GM19239 (cell line): Measurements from ENCODE around the gene WDHD1.
"Not testable (repeated sequence)": the region's sequence is repeated elsewhere in the genome, so short reads cannot be mapped to it uniquely, and the experiment has no call there.

Source experiments
- DNase-seq: peaks from one replicate; pipeline ENCODE4 v3.0.0; 2011; ENCODE audit warnings: low spot score; ENCODE audit not compliant: insufficient read length
- FAIRE-seq: peaks from 2 replicates; lab custom pipeline; 2011; peaks lifted over from hg19 to GRCh38; lab: Jason Lieb, UNC

Gene WDHD1

GRCh38 chr14:54919330-54919729 lies 107.6 kb downstream of the WDHD1 start:
- FAIRE-seq: no peak

GRCh38 chr14:54918427-54918826 lies 108.5 kb downstream of the WDHD1 start:
- no peak for DNase-seq
- no peak for FAIRE-seq

More at GRCh38 chr14:54919330-54919729, 107.6 kb downstream of the WDHD1 start:
- no peak for DNase-seq

- DNase-seq: no peak
- no peak for FAIRE-seq
Observed at GRCh38 chr14:54916101-54916500, 110.8 kb downstream of the WDHD1 start.

- FAIRE-seq (no peak), DNase-seq (no peak)
Observed at GRCh38 chr14:54909817-54910558, 116.9 kb downstream of the WDHD1 start.

GRCh38 chr14:54908973-54909372 lies 117.9 kb downstream of the WDHD1 start:
- DNase-seq, FAIRE-seq: not testable (repeated sequence)

- DNase-seq (no peak), FAIRE-seq (peak; percentile 90)
Observed at GRCh38 chr14:54908190-54908589, 118.7 kb downstream of the WDHD1 start.

GRCh38 chr14:54906075-54906474 lies 120.8 kb downstream of the WDHD1 start:
- FAIRE-seq: no peak
- DNase-seq: no peak

GRCh38 chr14:54902521-54903420 lies 124.1 kb downstream of the WDHD1 start, which contains the start of gene GCH1:
GCH1 (minus strand) TSS chr14:54902826; CDS start chr14:54902663, 163 bp downstream.
- no peak for DNase-seq
- FAIRE-seq: peak; percentile 82

- FAIRE-seq: peak; percentile 82
Observed at GRCh38 chr14:54902143-54902520, 124.8 kb downstream of the WDHD1 start.

GRCh38 chr14:54901380-54902142 lies 125.3 kb downstream of the WDHD1 start:
- FAIRE-seq (peak; percentile 40), DNase-seq (no peak)

More at GRCh38 chr14:54902143-54902520, 124.8 kb downstream of the WDHD1 start:
- no peak for DNase-seq

GRCh38 chr14:54899573-54899972 lies 127.3 kb downstream of the WDHD1 start:
- FAIRE-seq (no peak), DNase-seq (no peak)

GRCh38 chr14:54897809-54898555 lies 128.9 kb downstream of the WDHD1 start:
- FAIRE-seq, DNase-seq: not testable (repeated sequence)

GRCh38 chr14:54895683-54896082 lies 131.2 kb downstream of the WDHD1 start:
- FAIRE-seq (no peak), DNase-seq (no peak)

- FAIRE-seq: no peak
- no peak for DNase-seq
Observed at GRCh38 chr14:54894995-54895394, 131.9 kb downstream of the WDHD1 start.

GRCh38 chr14:54893151-54893760 lies 133.6 kb downstream of the WDHD1 start:
- no peak for DNase-seq
- peak; percentile 89 for FAIRE-seq

- DNase-seq: no peak
Observed at GRCh38 chr14:54891471-54892245, 135.2 kb downstream of the WDHD1 start.

GRCh38 chr14:54890788-54891187 lies 136.1 kb downstream of the WDHD1 start:
- DNase-seq (no peak), FAIRE-seq (peak; percentile 87)

More at GRCh38 chr14:54891471-54892245, 135.2 kb downstream of the WDHD1 start:
- no peak for FAIRE-seq

- DNase-seq: no peak
- FAIRE-seq: no peak
Observed at GRCh38 chr14:54889919-54890318, 137.0 kb downstream of the WDHD1 start.
